ENCODE data around the gene PLCB1. TPM values are rescaled to one million over a fixed set of nuclear protein-coding genes. Genes with fewer than 3 reads are reported as not detected.

The PLCB1 gene
- total RNA-seq, 1 experiment from 2014 or later = 4.4 TPM

- Histone ChIP-seq H3K9me2 (replicated peaks; ENCODE audit: low read length) (no peaks in the 10 kb centered on the region), H3K27ac (ENCODE audit: low read length) (no peak overlapping the region), H3K9me3 (ENCODE audit: low read length) (no peaks in the 10 kb centered on the region), H2AFZ (ENCODE audit: low read length) (no peak overlapping the region), H3F3A (ENCODE audit: low read length, unreplicated experiment) (no peaks in the 10 kb centered on the region), H3K4me3 (ENCODE audit: low read length) (no peak overlapping the region), H4K20me1 (ENCODE audit: low read length) (no peaks in the 10 kb centered on the region), H3K27me3 (ENCODE audit: low read length) (peaks cover 34% of the 10 kb centered on the region), H3K36me3 (ENCODE audit: low read depth, low read length) (no peaks in the 10 kb centered on the region), H3K79me2 (ENCODE audit: low read length) (no peaks in the 10 kb centered on the region), H3K4me2 (ENCODE audit: low read length) (no peak overlapping the region), H3K4me1 (ENCODE audit: insufficient read depth, low read length) (no peaks in the 10 kb centered on the region), H3K9ac (ENCODE audit: low read length) (no peak overlapping the region)
- no peak for DNase-seq
- intact Hi-C loops (cut with micrococcal nuclease) = no loop called here
- ChIA-PET CTCF (no interaction called here), POLR2A (ENCODE audit: unreplicated experiment) (no interaction called here)
- TF ChIP-seq EZH2phosphoT487 (IDR thresholded peaks at IDR 0.05; ENCODE audit: borderline replicate concordance, low read length) (no peak), CTCF (conservative IDR thresholded peaks at IDR 0.05; ENCODE audit: low read depth, low read length) (no peak), EZH2 (IDR thresholded peaks at IDR 0.05; ENCODE audit: low read length, unreplicated experiment) (no peak)
- ATAC-seq = no peak
- no TSS peak for BruUV-seq (replicated peaks)
These were observed 55.7 kb downstream of the PLCB1 start for GRCh38 chr20:8187740-8188139.

GRCh38 chr20:8190043-8190880, 58.2 kb downstream of the PLCB1 start:
- H3K9ac ChIP-seq (ENCODE audit: low read length) = no peak overlapping the region
- H3K27me3 ChIP-seq (ENCODE audit: low read length) = peaks cover 21% of the 10 kb centered on the region
- no peak overlapping the region for H3K27ac ChIP-seq (ENCODE audit: low read length)
- no peaks in the 10 kb centered on the region for H3F3A ChIP-seq (ENCODE audit: low read length, unreplicated experiment)
- intact Hi-C loops (cut with micrococcal nuclease) = no loop called here
- no peaks in the 10 kb centered on the region for H3K9me3 ChIP-seq (ENCODE audit: low read length)
- CTCF ChIA-PET = no interaction called here
- no peaks in the 10 kb centered on the region for H3K79me2 ChIP-seq (ENCODE audit: low read length)
- POLR2A ChIA-PET (ENCODE audit: unreplicated experiment) = no interaction called here
- H3K4me3 ChIP-seq (ENCODE audit: low read length) = no peak overlapping the region
- no peaks in the 10 kb centered on the region for H4K20me1 ChIP-seq (ENCODE audit: low read length)
- no peak for TF ChIP-seq EZH2phosphoT487 (IDR thresholded peaks at IDR 0.05; ENCODE audit: borderline replicate concordance, low read length)
- TF ChIP-seq CTCF (conservative IDR thresholded peaks at IDR 0.05; ENCODE audit: low read depth, low read length) = no peak
- no peak for ATAC-seq
- H3K4me2 ChIP-seq (ENCODE audit: low read length) = no peak overlapping the region
- no peaks in the 10 kb centered on the region for H3K9me2 ChIP-seq (replicated peaks; ENCODE audit: low read length)
- no peaks in the 10 kb centered on the region for H3K36me3 ChIP-seq (ENCODE audit: low read depth, low read length)
- no peaks in the 10 kb centered on the region for H3K4me1 ChIP-seq (ENCODE audit: insufficient read depth, low read length)
- DNase-seq = no peak
- no peak overlapping the region for H2AFZ ChIP-seq (ENCODE audit: low read length)
- BruUV-seq (replicated peaks) = no TSS peak

GRCh38 chr20:8194721-8195120, 62.7 kb downstream of the PLCB1 start:
- DNase-seq (no peak), ATAC-seq (no peak)
- intact Hi-C loops (cut with micrococcal nuclease) = no loop called here
- Histone ChIP-seq H3K4me1 (ENCODE audit: insufficient read depth, low read length) (no peaks in the 10 kb centered on the region), H3K79me2 (ENCODE audit: low read length) (no peaks in the 10 kb centered on the region), H3K9me3 (ENCODE audit: low read length) (no peaks in the 10 kb centered on the region), H3F3A (ENCODE audit: low read length, unreplicated experiment) (no peaks in the 10 kb centered on the region), H4K20me1 (ENCODE audit: low read length) (no peaks in the 10 kb centered on the region), H3K4me3 (ENCODE audit: low read length) (no peak overlapping the region), H3K9ac (ENCODE audit: low read length) (no peak overlapping the region), H3K36me3 (ENCODE audit: low read depth, low read length) (no peaks in the 10 kb centered on the region), H3K9me2 (replicated peaks; ENCODE audit: low read length) (no peaks in the 10 kb centered on the region), H3K27me3 (ENCODE audit: low read length) (peaks cover 16% of the 10 kb centered on the region; the same call in 1 of the 2 replicates), H3K4me2 (ENCODE audit: low read length) (no peak overlapping the region), H3K27ac (ENCODE audit: low read length) (no peak overlapping the region), H2AFZ (ENCODE audit: low read length) (no peak overlapping the region)
- no TSS peak for BruUV-seq (replicated peaks)
- ChIA-PET POLR2A (ENCODE audit: unreplicated experiment) (no interaction called here), CTCF (no interaction called here)
- no peak for TF ChIP-seq EZH2phosphoT487 (IDR thresholded peaks at IDR 0.05; ENCODE audit: borderline replicate concordance, low read length)
- no peak for TF ChIP-seq CTCF (conservative IDR thresholded peaks at IDR 0.05; ENCODE audit: low read depth, low read length)
- TF ChIP-seq EZH2 (IDR thresholded peaks at IDR 0.05; ENCODE audit: low read length, unreplicated experiment) = no peak

All from PC-3 (cell line).